Parathyroid adenoma (tissue), 2 donors: ENCODE results near the gene UMPS.

ENCODE experiments used
- H2AFZ ChIP-seq: fragments of 300-600 bp; sonication (generic); one replicate; pipeline ENCODE4 v1.7.0; 2017; ENCODE audit warnings: antibody characterized with exemption, mild to moderate bottlenecking
- H3K27ac ChIP-seq: fragments of 300-600 bp; sonication (generic); one replicate; pipeline ENCODE4 v1.7.0; 2017
- H3K27me3 ChIP-seq: fragments of 300-600 bp; sonication (generic); one replicate; pipeline ENCODE4 v1.7.0; 2017; ENCODE audit warnings: low read length; ENCODE audit not compliant: control insufficient read depth, insufficient read depth
- H3K36me3 ChIP-seq: fragments of 300-600 bp; sonication (generic); one replicate; pipeline ENCODE4 v1.7.0; 2017; ENCODE audit warnings: low read length; ENCODE audit not compliant: control insufficient read depth, insufficient read depth
- H3K4me1 ChIP-seq: fragments of 300-600 bp; sonication (generic); one replicate; pipeline ENCODE4 v1.7.0; 2017; ENCODE audit warnings: control low read depth
- H3K4me2 ChIP-seq: fragments of 300-600 bp; sonication (generic); one replicate; pipeline ENCODE4 v1.7.0; 2017; ENCODE audit warnings: low read length
- H3K4me3 ChIP-seq: fragments of 300-600 bp; sonication (generic); one replicate; pipeline ENCODE4 v1.7.0; 2017; ENCODE audit warnings: low read depth, low read length
- H3K79me2 ChIP-seq: fragments of 300-600 bp; sonication (generic); one replicate; pipeline ENCODE4 v1.7.0; 2017; ENCODE audit warnings: control low read depth
- H3K9ac ChIP-seq: fragments of 300-600 bp; sonication (generic); one replicate; pipeline ENCODE4 v1.7.0; 2017; ENCODE audit warnings: mild to moderate bottlenecking
- H3K9me3 ChIP-seq: fragments of 300-600 bp; sonication (generic); one replicate; pipeline ENCODE4 v1.7.0; 2017; ENCODE audit warnings: low read length; ENCODE audit not compliant: control insufficient read depth
- TF ChIP-seq, protein P1 (sequence below): fragments of 300-600 bp; sonication (generic); IDR thresholded peaks from one replicate; pipeline ENCODE4 v1.7.0; 2017; ENCODE audit warnings: antibody characterized with exemption, mild to moderate bottlenecking
- donor health status: primary hyperparathyroidism.

The UMPS gene

GRCh38 chr3:124699051-124699450, 31.2 kb upstream of the UMPS start:
- no peaks in the 10 kb centered on the region for H3K79me2 ChIP-seq
- H3K27me3 ChIP-seq = no peaks in the 10 kb centered on the region
- no peaks in the 10 kb centered on the region for H3K4me1 ChIP-seq
- H3K9me3 ChIP-seq = no peaks in the 10 kb centered on the region
- H3K36me3 ChIP-seq = no peaks in the 10 kb centered on the region
- H3K27ac ChIP-seq = no peak overlapping the region
- TF ChIP-seq, protein P1, sequence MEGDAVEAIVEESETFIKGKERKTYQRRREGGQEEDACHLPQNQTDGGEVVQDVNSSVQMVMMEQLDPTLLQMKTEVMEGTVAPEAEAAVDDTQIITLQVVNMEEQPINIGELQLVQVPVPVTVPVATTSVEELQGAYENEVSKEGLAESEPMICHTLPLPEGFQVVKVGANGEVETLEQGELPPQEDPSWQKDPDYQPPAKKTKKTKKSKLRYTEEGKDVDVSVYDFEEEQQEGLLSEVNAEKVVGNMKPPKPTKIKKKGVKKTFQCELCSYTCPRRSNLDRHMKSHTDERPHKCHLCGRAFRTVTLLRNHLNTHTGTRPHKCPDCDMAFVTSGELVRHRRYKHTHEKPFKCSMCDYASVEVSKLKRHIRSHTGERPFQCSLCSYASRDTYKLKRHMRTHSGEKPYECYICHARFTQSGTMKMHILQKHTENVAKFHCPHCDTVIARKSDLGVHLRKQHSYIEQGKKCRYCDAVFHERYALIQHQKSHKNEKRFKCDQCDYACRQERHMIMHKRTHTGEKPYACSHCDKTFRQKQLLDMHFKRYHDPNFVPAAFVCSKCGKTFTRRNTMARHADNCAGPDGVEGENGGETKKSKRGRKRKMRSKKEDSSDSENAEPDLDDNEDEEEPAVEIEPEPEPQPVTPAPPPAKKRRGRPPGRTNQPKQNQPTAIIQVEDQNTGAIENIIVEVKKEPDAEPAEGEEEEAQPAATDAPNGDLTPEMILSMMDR = no peak
- H3K4me3 ChIP-seq = no peak overlapping the region
- H3K9ac ChIP-seq = no peak overlapping the region
- H2AFZ ChIP-seq = no peak overlapping the region
- no peak overlapping the region for H3K4me2 ChIP-seq

- no peaks in the 10 kb centered on the region for H3K36me3 ChIP-seq
- no peak overlapping the region for H3K4me3 ChIP-seq
- H3K27me3 ChIP-seq = no peaks in the 10 kb centered on the region
- H3K79me2 ChIP-seq = no peaks in the 10 kb centered on the region
- no peak overlapping the region for H3K9ac ChIP-seq
- H3K27ac ChIP-seq = no peak overlapping the region
- H3K4me2 ChIP-seq = no peak overlapping the region
- H3K9me3 ChIP-seq = no peaks in the 10 kb centered on the region
- H2AFZ ChIP-seq = no peak overlapping the region
- TF ChIP-seq, protein P1 = no peak
- no peaks in the 10 kb centered on the region for H3K4me1 ChIP-seq
Measured at GRCh38 chr3:124699686-124700396, 30.4 kb upstream of the UMPS start.

DNA sequence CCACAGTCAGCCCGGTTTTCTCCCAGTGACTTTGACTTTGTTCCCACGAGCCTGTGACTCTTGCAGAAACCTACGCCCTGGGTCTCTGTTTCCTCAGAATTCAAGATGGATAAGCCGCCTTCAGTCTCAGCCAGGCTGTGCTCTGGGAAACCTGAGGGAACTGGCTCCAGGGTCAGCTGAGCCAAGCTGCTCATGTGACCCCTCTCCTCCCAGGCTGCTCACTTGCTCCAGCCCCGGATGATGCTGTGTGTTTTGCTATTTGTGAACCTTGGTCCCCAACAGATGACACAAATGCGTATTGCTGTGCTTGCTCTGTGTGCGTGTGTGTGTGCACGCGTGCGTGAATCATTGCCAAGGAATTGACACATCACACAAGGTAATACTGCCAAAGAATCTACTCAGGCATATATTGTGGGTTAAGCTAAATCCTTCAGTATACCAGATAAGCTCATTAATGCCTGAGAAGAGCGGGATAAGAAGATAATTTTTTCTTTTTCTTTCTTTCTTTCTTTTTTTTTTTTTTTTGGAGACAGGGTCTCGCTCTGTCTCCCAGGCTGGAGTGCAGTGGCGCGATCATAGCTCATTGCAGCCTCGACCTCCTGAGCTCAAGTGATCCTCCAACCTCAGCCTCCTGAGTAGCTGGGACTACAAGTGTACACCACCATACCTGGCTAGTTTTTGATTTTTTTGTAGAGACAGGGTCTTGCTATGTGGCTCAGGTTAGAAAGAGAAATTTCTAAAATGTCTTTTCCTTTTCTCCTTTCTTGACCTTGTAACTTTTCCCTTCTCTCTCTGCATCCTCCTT, 29.2 kb upstream of the UMPS start:
- H3K36me3 ChIP-seq = no peaks in the 10 kb centered on the region
- no peaks in the 10 kb centered on the region for H3K79me2 ChIP-seq
- TF ChIP-seq, protein P1 = no peak
- no peak overlapping the region for H3K9ac ChIP-seq
- H3K27ac ChIP-seq = no peak overlapping the region
- no peak overlapping the region for H2AFZ ChIP-seq
- H3K4me1 ChIP-seq = no peaks in the 10 kb centered on the region
- H3K4me2 ChIP-seq = no peak overlapping the region
- no peak overlapping the region for H3K4me3 ChIP-seq
- no peaks in the 10 kb centered on the region for H3K9me3 ChIP-seq
- H3K27me3 ChIP-seq = no peaks in the 10 kb centered on the region

DNA sequence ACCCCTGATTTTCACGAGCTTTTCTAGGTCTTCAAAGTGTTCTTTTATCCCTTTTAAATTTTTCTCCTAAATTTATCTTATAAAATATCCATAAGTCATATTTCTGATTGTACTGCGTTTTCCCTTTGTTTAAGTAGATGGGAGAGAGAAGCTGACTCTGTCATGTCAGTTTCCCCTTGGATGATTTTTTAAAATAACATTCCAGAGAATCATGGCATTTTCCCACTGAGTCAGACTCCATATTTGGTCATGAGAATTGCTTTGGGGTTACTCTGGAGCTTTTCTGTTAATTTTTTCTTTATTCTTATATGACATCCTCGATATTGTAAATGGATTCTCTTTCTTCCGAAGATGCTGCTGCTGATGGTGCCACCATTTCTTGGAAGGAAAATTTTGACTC, 28.6 kb upstream of the UMPS start:
- Histone ChIP-seq H3K4me3 (no peak overlapping the region), H3K36me3 (no peaks in the 10 kb centered on the region), H3K9ac (no peak overlapping the region), H3K79me2 (no peaks in the 10 kb centered on the region), H3K27me3 (no peaks in the 10 kb centered on the region), H3K27ac (no peak overlapping the region), H3K9me3 (no peaks in the 10 kb centered on the region), H3K4me2 (no peak overlapping the region), H2AFZ (no peak overlapping the region), H3K4me1 (no peaks in the 10 kb centered on the region)
- TF ChIP-seq, protein P1 = no peak
